ENCODE results near the gene CCDC136.

CCDC136 gene

GRCh38 chr7:128867241-128867640 is 75.5 kb downstream of the CCDC136 start:
- TF ChIP-seq, protein P1, sequence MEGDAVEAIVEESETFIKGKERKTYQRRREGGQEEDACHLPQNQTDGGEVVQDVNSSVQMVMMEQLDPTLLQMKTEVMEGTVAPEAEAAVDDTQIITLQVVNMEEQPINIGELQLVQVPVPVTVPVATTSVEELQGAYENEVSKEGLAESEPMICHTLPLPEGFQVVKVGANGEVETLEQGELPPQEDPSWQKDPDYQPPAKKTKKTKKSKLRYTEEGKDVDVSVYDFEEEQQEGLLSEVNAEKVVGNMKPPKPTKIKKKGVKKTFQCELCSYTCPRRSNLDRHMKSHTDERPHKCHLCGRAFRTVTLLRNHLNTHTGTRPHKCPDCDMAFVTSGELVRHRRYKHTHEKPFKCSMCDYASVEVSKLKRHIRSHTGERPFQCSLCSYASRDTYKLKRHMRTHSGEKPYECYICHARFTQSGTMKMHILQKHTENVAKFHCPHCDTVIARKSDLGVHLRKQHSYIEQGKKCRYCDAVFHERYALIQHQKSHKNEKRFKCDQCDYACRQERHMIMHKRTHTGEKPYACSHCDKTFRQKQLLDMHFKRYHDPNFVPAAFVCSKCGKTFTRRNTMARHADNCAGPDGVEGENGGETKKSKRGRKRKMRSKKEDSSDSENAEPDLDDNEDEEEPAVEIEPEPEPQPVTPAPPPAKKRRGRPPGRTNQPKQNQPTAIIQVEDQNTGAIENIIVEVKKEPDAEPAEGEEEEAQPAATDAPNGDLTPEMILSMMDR (IDR thresholded peaks at IDR 0.05; ENCODE audit: control extremely low read depth, extremely low read depth, low read depth, missing control alignments): no peak
- ChIA-PET CTCF (interaction anchor here (1.6 to 9.5 kb wide), 2 partner anchors 15 to 297 kb away, joined by 4 to 75 read pairs; no protein-coding TSS in a partner anchor), POLR2A (no interaction called here)
- DNase-seq (ENCODE audit: extremely low spot score): no peak

- POLR2A ChIA-PET: no interaction called here
- CTCF ChIA-PET: interaction anchor here (0.9 to 9.5 kb wide), 4 partner anchors 14 to 296 kb away, joined by 3 to 75 read pairs (median 4); no protein-coding TSS in a partner anchor
- TF ChIP-seq, protein P1 (IDR thresholded peaks at IDR 0.05; ENCODE audit: control extremely low read depth, extremely low read depth, low read depth, missing control alignments): no peak
- no peak for DNase-seq (ENCODE audit: extremely low spot score)
Observed at GRCh38 chr7:128867842-128868623, 76.3 kb downstream of the CCDC136 start.

GRCh38 chr7:128868624-128869137 is 76.9 kb downstream of the CCDC136 start:
- no peak for DNase-seq (ENCODE audit: extremely low spot score)
- ChIA-PET POLR2A (no interaction called here), CTCF (interaction anchor here (0.9 to 9.5 kb wide), 3 partner anchors 13 to 67 kb away, joined by 3 to 75 read pairs (median 3); no protein-coding TSS in a partner anchor)
- TF ChIP-seq, protein P1 (IDR thresholded peaks at IDR 0.05; ENCODE audit: control extremely low read depth, extremely low read depth, low read depth, missing control alignments): no peak

- TF ChIP-seq, protein P1 (IDR thresholded peaks at IDR 0.05; ENCODE audit: control extremely low read depth, extremely low read depth, low read depth, missing control alignments): peak; percentile 29
- CTCF ChIA-PET: interaction anchor here (0.7 to 9.5 kb wide), 5 partner anchors 13 to 222 kb away, joined by 3 to 75 read pairs (median 3); no protein-coding TSS in a partner anchor
- DNase-seq (ENCODE audit: extremely low spot score): peak; percentile 69
- POLR2A ChIA-PET: interaction anchor here (0.6 kb wide), 1 partner anchor 189 kb away, joined by 3 read pairs; no protein-coding TSS in a partner anchor
Observed at GRCh38 chr7:128869138-128869943, 77.6 kb downstream of the CCDC136 start.

DNA sequence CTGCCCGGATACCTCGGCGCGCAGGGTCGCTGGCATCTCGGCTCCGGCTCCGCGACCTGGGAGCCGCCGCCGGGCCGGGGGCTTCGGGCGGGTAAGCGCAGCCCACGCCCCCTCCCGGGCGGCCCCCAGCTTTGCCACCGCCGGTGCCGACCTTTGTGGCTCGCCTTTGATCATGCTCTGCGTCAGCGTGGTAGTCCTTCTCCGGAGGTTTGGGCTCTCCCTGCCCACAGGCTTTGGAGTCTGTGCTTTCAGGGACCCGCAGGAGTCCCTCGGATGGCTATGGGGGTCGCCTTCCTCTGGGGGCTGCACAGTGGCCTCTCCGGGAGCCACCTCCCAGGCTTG is 78.1 kb downstream of the CCDC136 start:
- TF ChIP-seq, protein P1 (IDR thresholded peaks at IDR 0.05; ENCODE audit: control extremely low read depth, extremely low read depth, low read depth, missing control alignments): no peak
- CTCF ChIA-PET: interaction anchor here (1.0 to 9.5 kb wide), 2 partner anchors 12 to 27 kb away, joined by 3 to 75 read pairs; no protein-coding TSS in a partner anchor
- POLR2A ChIA-PET: no interaction called here
- no peak for DNase-seq (ENCODE audit: extremely low spot score)

DNA sequence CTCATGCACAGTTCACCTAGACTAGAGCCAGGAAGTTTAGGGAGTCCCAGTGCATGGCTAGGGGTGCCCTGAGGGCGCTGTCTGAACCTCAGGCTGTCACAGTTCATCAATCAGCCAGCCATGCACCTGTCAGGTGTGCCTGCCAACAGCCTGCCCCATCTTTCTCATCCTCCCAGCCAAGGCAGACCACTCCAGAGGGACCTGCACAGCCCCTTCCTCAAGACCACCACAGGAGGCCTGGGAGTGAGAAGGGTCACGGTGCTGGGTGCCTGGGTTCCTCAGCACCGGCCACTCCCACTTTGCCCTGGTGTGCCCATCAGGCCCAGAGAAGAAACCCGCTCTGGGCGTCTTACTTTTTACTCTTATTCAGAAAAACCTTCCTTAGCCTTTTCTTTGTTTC is 79.3 kb downstream of the CCDC136 start:
- POLR2A ChIA-PET: no interaction called here
- CTCF ChIA-PET: interaction anchor here (1.1 to 9.5 kb wide), 3 partner anchors 8 to 11 kb away, joined by 3 to 75 read pairs (median 7); partner anchors contain the start of gene ATP6V1F
- DNase-seq (ENCODE audit: extremely low spot score): no peak
- TF ChIP-seq, protein P1 (IDR thresholded peaks at IDR 0.05; ENCODE audit: control extremely low read depth, extremely low read depth, low read depth, missing control alignments): no peak

All from GM10248 (cell line).